Left ventricle myocardium inferior (tissue), 1 donor: ENCODE data around the gene ACOX3. TPM values are rescaled to one million over a fixed set of nuclear protein-coding genes. Genes with fewer than 3 reads are reported as not detected.
A peak's percentile ranks its signal among the peaks of the same experiment; 100 is the strongest.

Experiments
- DNase-seq: peaks from one replicate; pipeline ENCODE4 v3.0.0-alpha.2; 2020
- H3K27ac ChIP-seq: fragments of 200-600 bp; replicated peaks from 2 replicates; pipeline ENCODE4 v1.8.0; 2021
- H3K27me3 ChIP-seq: fragments of 200-600 bp; 2 replicates; pipeline ENCODE4 v1.8.0; 2021; ENCODE audit warnings: low read depth
- H3K36me3 ChIP-seq: fragments of 200-600 bp; 2 replicates; pipeline ENCODE4 v1.8.0; 2021
- H3K4me1 ChIP-seq: fragments of 200-600 bp; 2 replicates; pipeline ENCODE4 v1.8.0; 2021
- H3K4me3 ChIP-seq: fragments of 200-600 bp; 2 replicates; pipeline ENCODE4 v1.8.0; 2021; ENCODE audit warnings: mild to moderate bottlenecking, moderate library complexity
- H3K9me3 ChIP-seq: fragments of 200-600 bp; replicated peaks from 2 replicates; pipeline ENCODE4 v1.8.0; 2021
- CTCF ChIP-seq: fragments of 200-600 bp; IDR thresholded peaks from 2 replicates; pipeline ENCODE4 v1.8.0; 2021; ENCODE audit warnings: antibody characterized with exemption, mild to moderate bottlenecking, borderline replicate concordance
- intact Hi-C: fragments of 100-400 bp; cut with micrococcal nuclease; formaldehyde crosslinking; loops from one replicate; pipeline ENCODE4 v1.11.0; 2022
- total RNA-seq: library from RNA; stranded (reverse); fragmentation: NEBNext Ultra II Directional; extraction: Animal tissue kit (Norgen Biotek cat#: 25700); gene quantifications from one replicate; pipeline ENCODE4 v1.2.1, GENCODE V29; 2021
- donor health status: DM: no; HTN: yes; CAD: no; lungs with severe emphysema.

The ACOX3 gene
- total RNA-seq, 1 donor from 2014 or later, result 22.0 TPM

GRCh38 chr4:8398347-8398746 is 42.2 kb downstream of the ACOX3 start:
- Histone ChIP-seq H3K4me1 (peaks cover 36% of the 10 kb centered on the region), H3K27me3 (no peaks in the 10 kb centered on the region), H3K4me3 (no peak overlapping the region), H3K9me3 (no peaks in the 10 kb centered on the region), H3K27ac (no peak overlapping the region), H3K36me3 (peaks cover 41% of the 10 kb centered on the region)
- no peak for DNase-seq
- intact Hi-C loops, result no loop called here
- no peak for TF ChIP-seq CTCF

GRCh38 chr4:8396762-8397406 is 43.6 kb downstream of the ACOX3 start:
- H3K27me3 ChIP-seq, result no peaks in the 10 kb centered on the region
- no peak overlapping the region for H3K4me3 ChIP-seq
- no peak for DNase-seq
- no peak overlapping the region for H3K27ac ChIP-seq
- peaks cover 37% of the 10 kb centered on the region for H3K4me1 ChIP-seq
- H3K9me3 ChIP-seq, result no peaks in the 10 kb centered on the region
- intact Hi-C loops, result no loop called here
- no peak for TF ChIP-seq CTCF
- H3K36me3 ChIP-seq, result peaks cover 41% of the 10 kb centered on the region

- H3K27me3 ChIP-seq, result no peaks in the 10 kb centered on the region
- no peak for DNase-seq
- no peak overlapping the region for H3K4me3 ChIP-seq
- no peak for TF ChIP-seq CTCF
- H3K36me3 ChIP-seq, result peaks cover 50% of the 10 kb centered on the region
- H3K4me1 ChIP-seq, result peaks cover 40% of the 10 kb centered on the region
- intact Hi-C loops, result no loop called here
- H3K27ac ChIP-seq, result no peak overlapping the region
- H3K9me3 ChIP-seq, result no peaks in the 10 kb centered on the region
Observed at GRCh38 chr4:8395504-8396296, 44.8 kb downstream of the ACOX3 start.

GRCh38 chr4:8394806-8395205 is 45.7 kb downstream of the ACOX3 start:
- Histone ChIP-seq H3K36me3 (peaks cover 56% of the 10 kb centered on the region), H3K4me3 (peak overlapping the region; percentile 17), H3K4me1 (peaks cover 46% of the 10 kb centered on the region), H3K9me3 (no peaks in the 10 kb centered on the region), H3K27ac (peak overlapping the region; percentile 88), H3K27me3 (no peaks in the 10 kb centered on the region)
- no peak for DNase-seq
- intact Hi-C loops, result no loop called here
- no peak for TF ChIP-seq CTCF

- peak overlapping the region; percentile 17 for H3K4me3 ChIP-seq
- TF ChIP-seq CTCF, result no peak
- no peaks in the 10 kb centered on the region for H3K27me3 ChIP-seq
- intact Hi-C loops, result no loop called here
- H3K27ac ChIP-seq, result peak overlapping the region; percentile 88
- H3K9me3 ChIP-seq, result no peaks in the 10 kb centered on the region
- DNase-seq, result peak; percentile 90
- peaks cover 57% of the 10 kb centered on the region for H3K36me3 ChIP-seq
- peaks cover 46% of the 10 kb centered on the region for H3K4me1 ChIP-seq
Observed at GRCh38 chr4:8394061-8394519, 46.4 kb downstream of the ACOX3 start.
